NCI-H2107 (cell line): ENCODE measurements around the gene SOX8.

Experiments used
- DNase-seq: peaks from one replicate; lab custom pipeline; 2025; lab: John Stamatoyannopoulos, UW

The SOX8 gene

GRCh38 chr16:974001-974601 is 7.5 kb upstream of the SOX8 start:
- DNase-seq, result no peak

GRCh38 chr16:974611-975261 is 6.8 kb upstream of the SOX8 start:
- no peak for DNase-seq

GRCh38 chr16:975291-975690 is 6.3 kb upstream of the SOX8 start:
- no peak for DNase-seq

DNA sequence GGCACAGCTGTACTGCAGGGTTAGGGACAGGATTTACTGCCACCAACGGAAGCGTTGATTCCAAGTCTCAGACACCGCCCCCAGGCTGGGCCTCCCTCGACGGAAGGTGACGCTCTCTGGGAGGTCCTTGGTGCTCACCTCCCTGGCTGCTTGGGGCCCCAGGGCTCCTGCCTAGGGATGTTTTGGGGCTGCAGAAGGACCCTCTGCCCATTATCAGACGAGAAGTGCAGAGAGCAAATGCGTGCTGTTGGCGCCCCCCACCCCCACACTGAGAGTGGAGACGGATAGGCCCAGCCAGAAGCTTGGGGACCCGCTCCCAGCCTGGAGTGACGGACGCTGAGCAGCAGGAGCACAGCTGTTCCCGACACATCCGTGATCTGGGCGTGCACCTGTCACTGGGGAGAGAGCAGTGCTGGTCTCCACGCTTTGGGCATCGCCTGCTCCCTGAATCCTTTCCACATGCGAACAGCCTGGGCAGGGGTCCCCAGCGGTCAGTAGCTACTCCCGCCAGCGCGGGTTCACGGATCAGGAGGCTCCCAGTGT is 5.1 kb upstream of the SOX8 start:
- no peak for DNase-seq

DNA sequence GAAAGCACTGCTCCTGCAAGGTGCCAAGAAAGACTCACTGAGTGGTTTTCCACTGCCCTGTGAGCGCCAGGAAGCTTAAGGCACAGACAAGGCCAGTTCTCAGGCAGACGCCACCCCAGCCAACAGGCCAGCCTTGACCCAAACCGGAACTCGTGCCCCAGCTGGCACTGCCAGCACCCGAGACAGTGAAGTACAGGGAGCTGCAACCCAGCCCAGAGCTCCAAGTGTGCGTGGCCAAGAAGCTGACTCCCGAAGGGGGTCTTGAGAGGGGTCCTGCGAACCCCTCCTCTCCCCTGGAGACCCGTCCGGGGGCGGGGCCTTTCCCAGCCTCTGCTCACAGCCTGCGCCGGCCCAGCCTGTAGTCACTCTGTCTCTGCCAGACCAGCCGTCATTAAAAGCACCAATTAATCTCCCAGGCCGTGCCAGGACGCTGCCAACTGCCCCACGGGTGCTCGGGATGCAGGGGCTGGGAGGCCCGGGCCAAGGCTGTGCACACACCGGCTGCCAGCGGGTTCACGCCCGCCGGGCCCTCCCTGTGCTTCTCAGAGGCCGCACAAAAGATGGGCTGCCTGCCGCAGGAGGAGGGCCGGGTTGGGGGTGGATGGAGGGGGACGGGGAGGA is 4.4 kb upstream of the SOX8 start:
- no peak for DNase-seq

DNA sequence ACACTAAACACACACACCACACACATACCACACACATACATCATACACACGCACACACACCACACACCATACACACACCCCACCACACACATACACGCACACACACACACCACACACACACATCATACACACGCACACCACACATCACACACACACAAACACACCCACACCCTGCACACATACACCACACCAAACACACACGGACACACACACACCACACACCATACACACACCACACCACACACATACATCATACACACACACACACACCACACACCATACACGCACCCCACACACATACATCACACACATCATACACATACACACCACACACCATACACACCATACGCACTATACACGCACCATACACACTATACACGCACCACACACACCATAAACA is 3.7 kb upstream of the SOX8 start:
- no peak for DNase-seq

DNA sequence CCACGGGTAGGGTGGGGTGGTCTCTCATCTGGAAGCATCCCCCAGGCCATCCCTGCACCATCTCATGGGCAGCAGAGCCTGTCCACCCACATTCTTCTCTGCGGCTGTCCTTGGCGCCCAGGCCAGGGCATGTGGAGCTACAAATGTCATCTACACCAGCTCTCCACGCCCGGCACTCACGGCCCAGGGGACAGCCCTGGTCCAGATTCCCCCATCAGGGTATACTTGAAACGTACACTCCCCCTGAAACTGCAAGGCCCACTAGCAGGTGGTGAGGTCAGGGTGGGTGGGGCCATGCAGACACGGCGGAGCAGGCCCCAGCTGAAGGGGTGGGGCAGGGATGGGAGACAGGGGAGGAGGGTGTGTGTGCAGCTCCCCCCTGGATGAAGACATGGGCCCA is 3.2 kb upstream of the SOX8 start:
- no peak for DNase-seq

GRCh38 chr16:979147-979546 is 2.4 kb upstream of the SOX8 start:
- no peak for DNase-seq

DNA sequence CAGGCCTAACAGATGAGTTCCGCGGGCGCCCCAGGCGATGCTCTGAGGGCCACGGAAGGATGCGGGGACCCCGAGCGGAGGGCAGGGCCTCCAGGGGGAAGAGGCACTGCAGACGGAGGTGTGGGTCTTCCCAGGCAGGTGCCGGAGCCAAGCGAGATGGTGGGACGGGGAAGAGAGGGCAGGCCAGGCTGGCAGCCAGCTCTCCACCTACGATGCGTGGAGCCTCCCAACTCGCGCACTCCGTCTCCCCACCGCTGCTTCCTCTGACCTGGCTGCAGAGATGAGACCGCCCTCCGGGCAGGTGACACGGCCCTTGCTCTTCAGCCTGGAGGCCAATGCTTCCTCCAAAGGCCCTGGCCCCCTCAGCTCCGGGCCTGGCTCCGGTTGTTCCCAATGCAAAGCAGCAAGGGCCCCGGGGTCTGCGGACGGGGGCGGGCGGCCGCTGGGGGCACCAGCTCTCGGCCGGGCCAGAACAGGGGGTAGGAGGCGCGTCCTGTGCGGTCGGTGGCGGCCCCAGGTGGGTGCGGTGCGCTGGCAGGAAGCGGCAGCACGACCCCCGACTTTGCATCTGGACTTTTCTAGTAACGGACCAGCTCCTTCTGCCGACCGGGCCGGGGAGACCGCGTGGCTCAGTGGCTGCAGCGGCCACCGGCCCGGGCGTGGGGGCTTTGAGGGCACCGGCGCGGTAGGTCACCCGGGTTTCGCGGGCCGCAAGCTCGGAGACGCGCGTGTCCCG is 1.5 kb upstream of the SOX8 start:
- DNase-seq, result no peak

DNA sequence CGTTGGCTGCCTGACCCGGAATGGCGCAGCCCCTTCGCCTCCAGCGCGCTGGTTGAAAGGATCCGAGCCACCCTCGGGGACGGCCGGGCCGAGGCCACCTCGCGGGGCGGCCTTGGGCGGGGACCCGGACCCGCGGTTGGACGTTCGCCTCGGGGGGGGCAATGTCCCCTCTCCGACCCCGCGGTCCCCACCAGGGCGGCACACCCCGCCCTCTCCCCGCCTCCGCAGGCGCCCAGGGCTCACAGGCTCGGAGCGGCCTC is 1.0 kb upstream of the SOX8 start:
- no peak for DNase-seq

DNA sequence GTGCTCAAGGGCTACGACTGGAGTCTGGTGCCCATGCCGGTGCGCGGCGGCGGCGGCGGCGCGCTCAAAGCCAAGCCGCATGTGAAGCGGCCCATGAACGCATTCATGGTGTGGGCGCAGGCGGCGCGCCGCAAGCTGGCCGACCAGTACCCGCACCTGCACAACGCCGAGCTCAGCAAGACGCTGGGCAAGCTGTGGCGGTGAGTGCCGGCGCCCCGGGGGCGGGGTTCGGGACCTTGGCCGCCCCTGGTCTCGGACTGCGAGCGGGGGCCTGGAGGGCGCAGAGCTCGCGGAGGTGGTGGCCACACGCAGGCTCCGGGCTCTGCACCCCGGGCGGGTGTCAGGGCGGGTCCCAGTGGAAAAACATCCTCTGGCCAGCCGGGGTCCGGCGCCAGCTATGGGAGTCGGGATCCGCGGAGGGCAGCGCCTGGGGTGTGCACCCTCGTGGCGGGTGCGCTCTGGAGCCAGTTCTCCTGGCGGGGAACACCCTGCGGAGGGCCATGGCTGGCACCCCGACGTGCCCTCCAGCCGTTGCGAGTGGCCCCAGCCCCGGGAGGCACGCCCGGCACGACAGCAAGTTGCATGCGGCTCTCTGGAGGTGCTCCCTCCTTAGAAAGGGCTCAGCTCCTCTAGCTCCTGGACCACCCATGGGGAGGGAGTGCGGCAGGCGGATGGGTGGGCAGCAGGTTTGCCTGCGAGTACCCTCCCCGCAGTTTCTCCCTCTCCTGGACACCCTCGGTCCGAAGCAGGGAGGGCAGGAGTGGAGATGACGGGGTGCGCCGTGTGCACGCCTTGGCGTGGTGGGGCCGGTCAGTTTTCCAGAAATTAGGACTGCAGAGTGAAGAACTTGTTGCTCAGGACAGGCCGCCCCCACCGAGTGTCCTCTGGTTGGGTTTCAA is 824 bp downstream of the SOX8 start:
- DNase-seq, result no peak

- DNase-seq, result no peak
These were observed 1.8 kb downstream of the SOX8 start for GRCh38 chr16:983044-984030.

GRCh38 chr16:984121-984694 is 2.6 kb downstream of the SOX8 start:
- no peak for DNase-seq

DNA sequence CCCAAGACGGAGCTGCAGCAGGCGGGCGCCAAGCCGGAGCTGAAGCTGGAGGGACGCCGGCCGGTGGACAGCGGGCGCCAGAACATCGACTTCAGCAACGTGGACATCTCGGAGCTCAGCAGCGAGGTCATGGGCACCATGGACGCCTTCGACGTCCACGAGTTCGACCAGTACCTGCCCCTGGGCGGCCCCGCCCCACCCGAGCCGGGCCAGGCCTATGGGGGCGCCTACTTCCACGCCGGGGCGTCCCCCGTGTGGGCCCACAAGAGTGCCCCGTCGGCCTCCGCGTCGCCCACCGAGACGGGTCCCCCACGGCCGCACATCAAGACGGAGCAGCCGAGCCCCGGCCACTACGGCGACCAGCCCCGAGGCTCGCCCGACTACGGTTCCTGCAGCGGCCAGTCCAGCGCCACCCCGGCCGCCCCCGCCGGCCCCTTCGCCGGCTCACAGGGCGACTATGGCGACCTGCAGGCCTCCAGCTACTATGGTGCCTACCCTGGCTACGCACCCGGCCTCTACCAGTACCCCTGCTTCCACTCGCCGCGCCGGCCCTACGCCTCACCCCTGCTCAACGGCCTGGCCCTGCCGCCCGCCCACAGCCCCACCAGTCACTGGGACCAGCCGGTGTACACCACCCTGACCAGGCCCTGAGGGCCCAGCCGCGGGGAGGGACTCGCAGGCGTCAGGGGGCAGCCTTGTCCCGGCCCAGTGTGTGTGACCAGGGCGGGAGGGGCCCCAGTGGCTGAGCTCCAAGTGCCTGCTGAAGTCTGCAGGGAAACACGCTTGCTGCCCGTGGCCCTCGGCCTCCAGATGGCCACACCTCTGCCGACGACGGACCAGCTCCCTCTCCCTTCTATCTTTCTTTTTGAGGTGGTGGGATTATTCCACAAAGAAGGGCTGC is 3.4 kb downstream of the SOX8 start:
- DNase-seq, result no peak

DNA sequence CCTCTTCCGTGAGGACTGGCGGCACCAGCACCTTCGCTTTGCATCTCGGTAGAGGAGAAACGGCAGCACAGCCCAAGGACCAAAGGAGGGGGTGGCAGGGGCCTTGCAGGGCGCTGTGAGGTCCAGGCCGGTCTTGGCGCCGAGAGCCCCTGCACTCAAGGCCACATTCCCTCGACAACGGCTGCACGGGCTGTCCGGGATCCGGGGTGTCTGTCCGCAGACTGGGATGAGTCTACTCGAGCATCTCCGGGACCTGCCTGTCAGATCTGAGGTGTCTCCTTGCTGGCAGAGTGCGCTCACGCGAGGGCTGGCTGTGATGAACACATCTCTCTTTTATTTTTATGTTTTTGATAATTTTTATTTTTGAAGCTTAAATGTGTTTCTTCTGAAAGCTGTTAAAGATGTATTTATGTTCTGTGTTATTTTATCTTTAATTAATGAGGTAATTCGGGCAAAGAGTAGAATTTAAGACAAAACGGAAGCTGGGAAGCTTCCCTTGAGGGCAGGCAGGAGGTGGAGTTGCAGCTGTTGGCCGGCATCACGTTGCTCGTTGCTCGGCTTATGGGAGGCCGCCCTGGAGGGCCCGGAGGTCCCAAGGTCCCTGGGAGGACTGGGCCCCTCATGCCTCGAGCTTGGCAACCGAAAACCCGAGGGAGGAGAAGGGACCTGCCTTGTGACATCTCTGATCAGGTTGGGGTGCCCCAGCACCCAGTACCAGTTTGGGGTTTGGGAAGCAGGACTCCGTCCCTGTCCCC is 4.3 kb downstream of the SOX8 start:
- no peak for DNase-seq

DNA sequence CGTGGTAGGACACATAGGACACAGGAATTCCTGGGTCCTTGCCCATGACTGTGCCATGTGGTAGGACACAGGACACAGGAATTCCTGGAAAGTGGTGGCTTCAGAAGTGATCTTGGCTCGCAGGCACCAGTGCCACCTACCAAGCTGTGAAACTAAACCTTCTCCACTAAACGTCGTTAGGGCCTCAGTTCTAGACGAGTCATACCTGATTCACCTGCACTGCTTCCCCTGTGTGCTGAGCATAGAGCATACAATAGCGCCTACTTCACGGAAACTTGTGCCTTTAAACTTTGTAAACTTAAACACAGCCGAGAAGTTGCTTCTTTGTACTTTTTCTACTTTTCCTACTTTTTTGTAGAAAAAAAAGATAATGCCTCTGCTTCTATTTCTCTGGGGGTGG is 4.8 kb downstream of the SOX8 start:
- no peak for DNase-seq

DNA sequence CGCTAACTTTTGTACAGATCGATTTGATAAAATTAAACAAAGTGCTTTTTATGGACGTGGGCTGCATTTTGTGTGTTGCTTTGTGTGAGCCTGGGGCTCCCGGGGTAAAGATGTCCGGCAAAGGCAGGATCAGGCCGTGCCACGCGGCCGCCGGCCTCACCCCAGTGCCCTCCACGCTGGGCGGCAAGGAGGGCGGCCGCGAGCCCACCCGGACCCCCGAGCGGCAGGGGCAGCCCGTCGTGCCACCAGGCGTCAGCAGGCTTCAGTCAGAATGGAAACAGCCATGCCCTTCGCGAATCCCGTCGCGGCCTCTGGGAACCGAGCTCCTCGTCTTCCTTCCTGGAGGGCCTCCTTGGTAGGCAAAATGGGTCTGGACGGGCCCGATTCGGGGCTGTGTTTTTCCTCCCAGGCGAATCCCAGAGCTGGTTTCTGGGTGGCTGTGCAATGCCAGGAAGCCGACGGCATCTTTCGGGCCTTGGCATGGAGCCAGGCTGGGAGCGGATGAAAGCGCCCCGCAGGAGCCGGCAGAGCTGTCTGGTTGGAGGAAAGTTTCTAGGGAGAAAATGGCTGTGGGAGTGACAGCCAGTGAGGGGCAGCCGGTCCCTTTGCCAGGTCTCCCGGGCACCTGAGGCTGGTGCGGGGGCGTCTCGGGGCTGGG is 5.5 kb downstream of the SOX8 start:
- DNase-seq, result no peak

GRCh38 chr16:987906-988305 is 6.3 kb downstream of the SOX8 start:
- DNase-seq, result no peak
